GM12865 (cell line): ENCODE measurements around the gene ACTN4.
"Not testable (repeated sequence)": the region's sequence is repeated elsewhere in the genome, so short reads cannot be mapped to it uniquely, and the experiment has no call there.

ENCODE experiments used
- DNase-seq: peaks from one replicate; pipeline ENCODE4 v3.0.0; 2010; ENCODE audit warnings: low read depth
- H3K4me3 ChIP-seq: 2 replicates; pipeline ENCODE4 v1.5.1; 2011; ENCODE audit warnings: mild to moderate bottlenecking, low read depth, low read length, control low read depth
- TF ChIP-seq, protein P1 (sequence below): IDR thresholded peaks from 2 replicates; pipeline ENCODE4 v1.5.1; 2011; ENCODE audit warnings: low read length, control low read depth, low read depth, inconsistent platforms; ENCODE audit not compliant: insufficient read depth; ENCODE audit errors: missing control alignments

The ACTN4 gene

DNA sequence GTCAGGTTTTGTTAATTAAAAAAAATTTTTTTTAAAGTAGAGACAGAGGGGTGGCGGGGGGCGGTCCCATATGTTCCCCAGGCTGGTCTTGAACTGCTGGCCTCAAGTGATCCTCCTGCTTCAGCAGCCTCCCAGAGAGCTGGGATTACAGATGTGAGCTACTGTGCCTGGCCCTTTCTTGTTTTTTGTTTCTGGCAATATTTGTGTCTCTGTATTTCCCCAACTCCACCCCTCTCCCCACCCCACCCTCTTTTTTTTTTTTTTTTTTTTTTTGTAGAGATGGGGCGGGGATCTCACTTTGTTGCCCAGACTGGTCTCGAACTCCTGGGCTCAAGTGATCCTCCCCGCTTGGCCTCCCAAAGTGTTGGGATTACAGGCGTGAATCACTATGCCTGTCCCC lies 97.4 kb downstream of the ACTN4 start:
- H3K4me3 ChIP-seq, result no peak overlapping the region
- no peak for DNase-seq
- TF ChIP-seq, protein P1, sequence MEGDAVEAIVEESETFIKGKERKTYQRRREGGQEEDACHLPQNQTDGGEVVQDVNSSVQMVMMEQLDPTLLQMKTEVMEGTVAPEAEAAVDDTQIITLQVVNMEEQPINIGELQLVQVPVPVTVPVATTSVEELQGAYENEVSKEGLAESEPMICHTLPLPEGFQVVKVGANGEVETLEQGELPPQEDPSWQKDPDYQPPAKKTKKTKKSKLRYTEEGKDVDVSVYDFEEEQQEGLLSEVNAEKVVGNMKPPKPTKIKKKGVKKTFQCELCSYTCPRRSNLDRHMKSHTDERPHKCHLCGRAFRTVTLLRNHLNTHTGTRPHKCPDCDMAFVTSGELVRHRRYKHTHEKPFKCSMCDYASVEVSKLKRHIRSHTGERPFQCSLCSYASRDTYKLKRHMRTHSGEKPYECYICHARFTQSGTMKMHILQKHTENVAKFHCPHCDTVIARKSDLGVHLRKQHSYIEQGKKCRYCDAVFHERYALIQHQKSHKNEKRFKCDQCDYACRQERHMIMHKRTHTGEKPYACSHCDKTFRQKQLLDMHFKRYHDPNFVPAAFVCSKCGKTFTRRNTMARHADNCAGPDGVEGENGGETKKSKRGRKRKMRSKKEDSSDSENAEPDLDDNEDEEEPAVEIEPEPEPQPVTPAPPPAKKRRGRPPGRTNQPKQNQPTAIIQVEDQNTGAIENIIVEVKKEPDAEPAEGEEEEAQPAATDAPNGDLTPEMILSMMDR, result no peak

DNA sequence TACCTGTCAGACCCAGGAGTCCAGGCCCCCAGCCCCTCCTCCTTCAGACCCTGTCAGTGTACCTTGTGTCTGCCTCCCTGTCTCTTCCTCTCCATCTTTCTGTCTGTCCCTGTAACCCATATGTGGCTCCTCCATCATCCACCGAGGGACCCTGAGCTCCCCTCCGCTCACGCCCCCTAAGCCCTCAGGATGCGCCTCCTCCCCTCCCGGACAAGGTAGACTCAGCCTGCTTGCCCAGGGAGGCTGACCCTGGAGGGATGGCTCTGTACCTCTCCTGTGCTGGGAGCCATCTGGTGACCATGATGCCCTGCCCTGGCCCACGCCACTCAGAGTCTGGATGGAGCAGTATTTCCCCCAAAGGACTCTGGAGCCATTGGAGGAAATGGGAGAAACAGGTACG lies 97.9 kb downstream of the ACTN4 start:
- TF ChIP-seq, protein P1, result no peak
- H3K4me3 ChIP-seq, result no peak overlapping the region
- DNase-seq, result no peak

DNA sequence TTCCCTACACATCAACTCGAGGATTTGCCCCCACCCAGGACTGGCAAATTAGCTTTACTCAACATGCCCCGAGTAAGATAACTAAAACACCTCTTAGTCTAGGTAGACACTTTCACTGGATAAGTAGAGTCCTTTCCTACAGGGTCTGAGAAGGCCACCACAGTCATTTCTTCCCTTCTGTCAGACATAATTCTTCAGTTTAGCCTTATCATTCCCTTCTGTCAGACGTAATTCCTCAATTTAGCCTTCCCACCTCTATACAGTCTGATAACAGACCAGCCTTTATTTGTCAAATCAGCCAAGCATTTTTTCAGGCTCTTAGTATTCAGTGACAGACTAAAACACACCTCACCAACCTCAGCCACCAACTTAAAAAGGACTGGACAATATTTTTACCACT lies 106.3 kb downstream of the ACTN4 start:
- not testable (repeated sequence) for DNase-seq, H3K4me3 ChIP-seq

- DNase-seq, H3K4me3 ChIP-seq: not testable (repeated sequence)
These were observed 106.7 kb downstream of the ACTN4 start for GRCh38 chr19:38754196-38754595.

DNA sequence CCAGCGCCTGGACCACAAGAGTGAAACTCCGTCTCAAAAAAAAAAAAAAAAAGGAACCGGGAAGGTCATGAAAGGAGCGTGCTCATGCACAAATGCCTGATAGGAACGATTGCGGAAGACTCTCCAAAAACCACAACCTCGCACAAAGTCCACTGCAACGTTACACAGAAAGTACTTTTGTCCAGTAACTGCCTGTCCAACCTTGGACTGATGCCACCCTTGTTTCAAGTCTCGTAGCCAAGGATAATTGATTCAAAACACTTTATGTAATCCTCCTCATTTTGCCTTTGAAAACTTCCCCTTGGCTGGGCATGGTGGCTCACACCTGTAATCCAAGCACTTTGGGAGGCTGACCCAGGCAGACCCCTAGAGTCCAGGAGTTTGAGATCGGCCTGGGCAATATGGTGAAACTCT lies 112.1 kb downstream of the ACTN4 start:
- no peak overlapping the region for H3K4me3 ChIP-seq
- no peak for DNase-seq
- TF ChIP-seq, protein P1, result no peak

DNA sequence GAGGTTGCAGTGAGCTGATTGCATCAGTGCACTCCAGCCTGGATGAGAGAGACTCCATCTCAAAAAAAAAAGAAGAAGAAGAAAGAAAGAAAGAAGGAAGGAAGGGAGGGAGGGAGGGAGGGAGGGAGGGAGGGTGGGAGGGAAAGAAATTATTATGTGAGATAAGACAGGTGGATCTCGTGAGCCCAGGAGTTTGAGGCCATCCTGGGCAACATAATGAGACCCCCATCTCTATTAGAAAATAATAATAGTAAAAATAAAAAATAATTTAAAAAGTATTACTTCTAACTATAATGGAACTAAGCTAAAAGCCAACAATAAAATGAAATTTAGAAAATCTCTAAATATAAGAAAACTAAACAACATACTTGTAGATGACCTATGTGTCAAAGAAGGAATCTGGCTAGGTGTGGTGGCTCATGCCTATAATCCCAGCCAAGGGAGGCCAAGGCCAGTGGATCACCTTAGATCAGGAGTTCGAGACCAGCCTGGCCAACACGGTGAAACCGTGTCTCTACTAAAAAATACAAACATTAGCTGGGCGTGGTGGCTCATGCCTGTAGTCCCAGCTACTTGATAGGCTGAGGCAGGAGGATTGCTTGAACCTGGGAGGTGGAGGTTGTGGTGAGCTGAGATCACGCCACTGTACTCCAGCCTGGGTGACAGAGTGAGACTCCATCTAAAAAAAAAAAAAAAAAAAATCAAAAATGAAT lies 113.5 kb downstream of the ACTN4 start:
- DNase-seq, H3K4me3 ChIP-seq: not testable (repeated sequence)

GRCh38 chr19:38761884-38762389 lies 114.5 kb downstream of the ACTN4 start:
- not testable (repeated sequence) for DNase-seq, H3K4me3 ChIP-seq

GRCh38 chr19:38763795-38764220 lies 116.4 kb downstream of the ACTN4 start:
- DNase-seq, result no peak
- H3K4me3 ChIP-seq, result no peak overlapping the region
- TF ChIP-seq, protein P1, result no peak

DNA sequence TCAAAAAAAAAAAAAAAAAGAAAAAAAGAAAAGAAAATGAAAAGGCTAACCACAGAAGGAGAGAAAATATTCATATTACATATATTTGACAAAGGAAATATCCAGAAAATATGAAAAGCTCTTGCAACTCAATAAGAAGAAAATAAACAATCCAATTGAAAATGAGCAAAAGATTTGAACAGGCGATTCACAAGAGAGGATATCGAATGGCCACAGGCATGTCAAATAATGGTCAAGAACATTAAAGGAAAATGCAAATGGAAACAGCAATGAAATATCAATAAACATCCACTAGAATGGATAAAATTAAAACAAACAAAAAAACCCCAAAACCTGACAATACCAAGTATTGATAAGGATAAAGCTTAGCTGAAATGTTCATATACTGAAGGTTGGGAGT lies 117.8 kb downstream of the ACTN4 start:
- DNase-seq, result no peak
- no peak overlapping the region for H3K4me3 ChIP-seq
- TF ChIP-seq, protein P1, result no peak
